ENCODE results near the gene MRC1.

The MRC1 gene

GRCh38 chr10:17784688-17785087 is 24.5 kb upstream of the MRC1 start:
- POLR2A ChIA-PET, result no interaction called here
- TF ChIP-seq CTCF (IDR thresholded peaks at IDR 0.05; ENCODE audit: control extremely low read depth, extremely low read depth, low read depth, missing control alignments), result no peak
- DNase-seq (ENCODE audit: extremely low spot score), result no peak
- CTCF ChIA-PET, result interaction anchor here (0.9 to 1.3 kb wide), 3 partner anchors 9 to 302 kb away, joined by 3 to 7 read pairs (median 3); no protein-coding TSS in a partner anchor

DNA sequence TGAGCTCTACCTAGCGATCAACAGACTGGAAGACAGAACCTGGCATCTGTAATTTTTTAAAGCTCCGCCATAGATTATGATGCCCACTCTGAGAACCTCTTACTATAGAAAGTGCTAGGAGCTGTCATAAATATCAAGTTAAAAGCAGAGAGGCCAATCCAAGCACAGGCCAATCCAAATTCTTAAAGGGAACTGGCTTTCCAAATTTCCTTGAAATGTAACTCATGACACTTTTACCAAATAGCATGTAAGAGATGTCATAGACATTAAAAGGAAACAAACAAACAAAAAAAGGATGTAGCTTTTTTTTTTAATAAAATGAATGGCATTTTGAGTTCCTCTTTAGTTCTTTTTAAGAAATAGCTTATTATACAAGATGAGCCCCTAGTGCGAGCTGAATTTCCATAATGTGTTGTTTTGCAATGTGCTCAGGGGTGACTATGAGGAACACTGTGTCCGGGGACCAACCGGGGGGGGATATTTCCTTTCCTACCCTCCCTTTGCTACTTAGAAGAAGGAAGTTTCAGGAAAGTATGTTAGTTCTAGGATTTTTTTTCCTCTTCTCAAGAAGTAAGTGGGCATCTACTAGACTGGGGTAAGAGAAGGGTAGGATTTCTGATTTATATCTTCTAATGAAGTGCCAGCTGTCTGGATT is 23.7 kb upstream of the MRC1 start:
- DNase-seq (ENCODE audit: extremely low spot score), result no peak
- POLR2A ChIA-PET, result no interaction called here
- no peak for TF ChIP-seq CTCF (IDR thresholded peaks at IDR 0.05; ENCODE audit: control extremely low read depth, extremely low read depth, low read depth, missing control alignments)
- CTCF ChIA-PET, result interaction anchor here (0.9 to 1.3 kb wide), 3 partner anchors 9 to 301 kb away, joined by 3 to 7 read pairs (median 3); no protein-coding TSS in a partner anchor

DNA sequence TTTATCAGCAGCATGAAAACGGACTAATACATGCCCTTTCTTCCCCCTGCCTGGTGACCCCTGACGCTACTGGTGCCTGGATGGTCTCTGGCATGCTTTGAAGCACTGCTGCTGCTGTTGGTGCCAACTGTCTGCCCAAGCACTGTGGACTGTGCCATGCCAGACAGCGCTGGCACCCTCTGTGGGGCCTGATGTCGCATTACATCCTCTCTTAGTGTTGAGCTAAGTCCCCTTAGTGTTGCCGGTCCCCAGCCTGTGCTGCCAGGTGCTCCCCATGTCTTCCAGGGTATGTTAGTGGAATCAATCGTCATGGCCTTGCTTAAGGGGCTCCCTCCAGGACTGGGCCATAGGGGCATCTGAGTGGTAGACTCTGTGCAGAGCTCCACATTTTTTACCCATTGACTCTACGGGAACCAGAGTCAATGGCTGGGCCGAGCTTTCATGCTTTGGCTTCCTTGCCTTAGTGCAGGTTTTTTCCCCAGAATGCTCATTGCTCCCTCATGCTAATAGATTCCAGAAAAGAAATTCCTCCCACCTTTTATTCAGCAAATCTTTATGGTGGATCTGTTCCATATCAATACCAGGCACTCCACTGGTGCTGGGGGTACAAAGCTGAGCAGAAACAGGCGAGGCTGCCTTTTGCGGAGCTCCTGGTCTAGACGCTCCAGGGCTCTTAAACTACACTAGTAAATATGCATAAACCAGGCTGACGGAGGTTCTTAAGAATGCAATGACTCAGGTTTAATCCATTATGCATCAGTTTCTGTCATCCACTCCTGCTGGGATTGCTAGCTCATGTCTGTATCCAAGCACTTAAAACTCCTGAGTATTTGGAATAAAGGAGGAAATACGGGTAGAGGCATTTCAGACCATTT is 21.8 kb upstream of the MRC1 start:
- no peak for DNase-seq (ENCODE audit: extremely low spot score)

DNA sequence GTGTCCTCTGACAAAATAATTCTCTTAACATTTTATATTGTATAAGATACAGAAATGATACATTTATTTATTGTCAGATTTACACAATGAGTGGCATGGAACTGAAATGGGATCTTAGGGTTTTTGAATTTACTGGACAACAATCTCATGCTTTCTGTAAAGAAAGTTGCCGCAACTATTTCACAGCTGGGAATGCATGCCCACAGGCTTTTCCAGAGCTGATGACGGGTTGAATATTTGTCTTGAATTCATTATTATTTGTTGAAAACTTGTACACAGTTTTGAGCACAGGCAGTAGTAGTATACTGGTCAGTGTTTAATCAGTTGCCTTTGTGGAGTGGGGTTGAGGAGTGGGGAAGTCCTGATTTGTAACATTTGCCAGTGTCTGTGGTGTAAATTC is 20.5 kb upstream of the MRC1 start:
- CTCF ChIA-PET, result interaction anchor here (0.6 to 1.9 kb wide), 3 partner anchors 13 to 82 kb away, joined by 3 to 4 read pairs (median 3); no protein-coding TSS in a partner anchor

More for the DNA sequence above, 21.8 kb upstream of the MRC1 start:
- no peak for TF ChIP-seq CTCF (IDR thresholded peaks at IDR 0.05; ENCODE audit: control extremely low read depth, extremely low read depth, low read depth, missing control alignments)
- ChIA-PET CTCF (interaction anchor here (1.0 to 1.9 kb wide), 4 partner anchors 8 to 179 kb away, joined by 3 to 4 read pairs (median 3); no protein-coding TSS in a partner anchor), POLR2A (no interaction called here)

DNA sequence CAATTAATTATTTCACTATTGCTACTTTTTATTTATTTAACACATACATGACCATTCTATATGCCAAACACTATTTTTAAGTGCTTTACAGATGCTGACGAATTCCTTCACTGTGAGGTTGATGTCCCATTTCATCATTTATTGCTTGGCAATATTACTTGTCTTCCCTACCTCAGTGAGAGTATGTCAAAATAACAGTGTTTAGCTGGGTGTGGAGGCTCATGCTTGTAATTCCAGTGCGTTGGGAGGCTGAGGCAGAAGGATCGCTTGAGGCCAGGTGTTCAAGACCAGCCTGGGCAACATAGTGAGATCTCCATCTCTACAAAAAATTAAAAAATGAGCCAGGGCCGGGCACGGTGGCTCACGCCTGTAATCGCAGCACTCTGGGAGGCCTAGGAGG is 19.8 kb upstream of the MRC1 start:
- TF ChIP-seq CTCF (IDR thresholded peaks at IDR 0.05; ENCODE audit: control extremely low read depth, extremely low read depth, low read depth, missing control alignments), result no peak
- no peak for DNase-seq (ENCODE audit: extremely low spot score)
- CTCF ChIA-PET, result interaction anchor here (1.3 to 1.9 kb wide), 2 partner anchors 8 to 14 kb away, joined by 4 read pairs; no protein-coding TSS in a partner anchor
- POLR2A ChIA-PET, result no interaction called here

More for the DNA sequence above, 20.5 kb upstream of the MRC1 start:
- no peak for TF ChIP-seq CTCF (IDR thresholded peaks at IDR 0.05; ENCODE audit: control extremely low read depth, extremely low read depth, low read depth, missing control alignments)
- no peak for DNase-seq (ENCODE audit: extremely low spot score)
- POLR2A ChIA-PET, result no interaction called here

DNA sequence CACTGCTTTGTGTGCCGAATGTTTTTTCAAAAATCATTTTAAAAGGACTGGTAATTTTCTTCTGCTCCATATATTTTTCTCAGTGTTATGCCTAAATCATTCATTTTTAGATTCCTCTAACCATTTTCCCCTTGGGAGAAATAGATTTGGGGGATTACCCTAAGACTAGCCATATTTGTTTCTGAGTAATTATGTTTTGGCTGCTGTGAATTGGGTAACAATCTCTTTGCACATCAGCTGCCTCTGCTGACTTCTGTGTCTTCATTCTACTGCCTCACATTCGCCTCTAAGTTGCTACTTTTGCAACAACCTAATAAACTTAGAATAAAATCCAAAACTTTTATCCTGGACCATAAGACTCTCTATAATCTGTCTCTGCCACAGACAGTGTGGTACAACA is 18.5 kb upstream of the MRC1 start:
- POLR2A ChIA-PET, result no interaction called here
- TF ChIP-seq CTCF (IDR thresholded peaks at IDR 0.05; ENCODE audit: control extremely low read depth, extremely low read depth, low read depth, missing control alignments), result no peak
- CTCF ChIA-PET, result interaction anchor here (1.3 kb wide), 1 partner anchor 9 kb away, joined by 4 read pairs; no protein-coding TSS in a partner anchor
- no peak for DNase-seq (ENCODE audit: extremely low spot score)
